Choroid plexus epithelial cell (primary cell): ENCODE data around the gene KLHL25.
A peak's percentile ranks its signal among the peaks of the same experiment; 100 is the strongest.

ENCODE experiments used
- DNase-seq: peaks from one replicate; pipeline ENCODE4 v3.0.0-alpha.2; 2010; ENCODE audit warnings: low read depth
- H3K4me3 ChIP-seq: 2 replicates; pipeline ENCODE4 v1.5.1; 2011; ENCODE audit warnings: low read depth, mild to moderate bottlenecking, control low read depth, low read length, moderate library complexity
- CTCF ChIP-seq: conservative IDR thresholded peaks from 2 replicates; pipeline ENCODE4 v1.5.1; 2011; ENCODE audit warnings: low read depth, mild to moderate bottlenecking, control low read depth, inconsistent platforms, low read length, moderate library complexity

The KLHL25 gene

GRCh38 chr15:85785887-85786780 is 8.6 kb downstream of the KLHL25 start:
- peak; percentile 58 for DNase-seq
- TF ChIP-seq CTCF: no peak
- no peak overlapping the region for H3K4me3 ChIP-seq

- H3K4me3 ChIP-seq: no peak overlapping the region
- no peak for TF ChIP-seq CTCF
- no peak for DNase-seq
Measured at GRCh38 chr15:85782064-85782463, 12.7 kb downstream of the KLHL25 start.

- no peak for TF ChIP-seq CTCF
- no peak for DNase-seq
- no peak overlapping the region for H3K4me3 ChIP-seq
Measured at GRCh38 chr15:85781099-85781498, 13.6 kb downstream of the KLHL25 start.

GRCh38 chr15:85780225-85780985 is 14.3 kb downstream of the KLHL25 start:
- no peak for TF ChIP-seq CTCF
- H3K4me3 ChIP-seq: no peak overlapping the region
- no peak for DNase-seq

- no peak for TF ChIP-seq CTCF
- DNase-seq: no peak
- no peak overlapping the region for H3K4me3 ChIP-seq
Measured at GRCh38 chr15:85779249-85779648, 15.5 kb downstream of the KLHL25 start.

- DNase-seq: no peak
- no peak overlapping the region for H3K4me3 ChIP-seq
- TF ChIP-seq CTCF: no peak
Measured at GRCh38 chr15:85778107-85778776, 16.5 kb downstream of the KLHL25 start.
